Activated CD8-positive, alpha-beta memory T cell treated with anti-CD3 and anti-CD28 coated beads for 24 hours (primary cell): ENCODE results near the gene YDJC.
A peak's percentile ranks its signal among the peaks of the same experiment; 100 is the strongest.
"Not testable (repeated sequence)": the region's sequence is repeated elsewhere in the genome, so short reads cannot be mapped to it uniquely, and the experiment has no call there.

Experiments used
- DNase-seq: peaks from one replicate; pipeline ENCODE4 v3.0.0-alpha.2; 2020

Gene YDJC, protein sequence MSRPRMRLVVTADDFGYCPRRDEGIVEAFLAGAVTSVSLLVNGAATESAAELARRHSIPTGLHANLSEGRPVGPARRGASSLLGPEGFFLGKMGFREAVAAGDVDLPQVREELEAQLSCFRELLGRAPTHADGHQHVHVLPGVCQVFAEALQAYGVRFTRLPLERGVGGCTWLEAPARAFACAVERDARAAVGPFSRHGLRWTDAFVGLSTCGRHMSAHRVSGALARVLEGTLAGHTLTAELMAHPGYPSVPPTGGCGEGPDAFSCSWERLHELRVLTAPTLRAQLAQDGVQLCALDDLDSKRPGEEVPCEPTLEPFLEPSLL

DNA sequence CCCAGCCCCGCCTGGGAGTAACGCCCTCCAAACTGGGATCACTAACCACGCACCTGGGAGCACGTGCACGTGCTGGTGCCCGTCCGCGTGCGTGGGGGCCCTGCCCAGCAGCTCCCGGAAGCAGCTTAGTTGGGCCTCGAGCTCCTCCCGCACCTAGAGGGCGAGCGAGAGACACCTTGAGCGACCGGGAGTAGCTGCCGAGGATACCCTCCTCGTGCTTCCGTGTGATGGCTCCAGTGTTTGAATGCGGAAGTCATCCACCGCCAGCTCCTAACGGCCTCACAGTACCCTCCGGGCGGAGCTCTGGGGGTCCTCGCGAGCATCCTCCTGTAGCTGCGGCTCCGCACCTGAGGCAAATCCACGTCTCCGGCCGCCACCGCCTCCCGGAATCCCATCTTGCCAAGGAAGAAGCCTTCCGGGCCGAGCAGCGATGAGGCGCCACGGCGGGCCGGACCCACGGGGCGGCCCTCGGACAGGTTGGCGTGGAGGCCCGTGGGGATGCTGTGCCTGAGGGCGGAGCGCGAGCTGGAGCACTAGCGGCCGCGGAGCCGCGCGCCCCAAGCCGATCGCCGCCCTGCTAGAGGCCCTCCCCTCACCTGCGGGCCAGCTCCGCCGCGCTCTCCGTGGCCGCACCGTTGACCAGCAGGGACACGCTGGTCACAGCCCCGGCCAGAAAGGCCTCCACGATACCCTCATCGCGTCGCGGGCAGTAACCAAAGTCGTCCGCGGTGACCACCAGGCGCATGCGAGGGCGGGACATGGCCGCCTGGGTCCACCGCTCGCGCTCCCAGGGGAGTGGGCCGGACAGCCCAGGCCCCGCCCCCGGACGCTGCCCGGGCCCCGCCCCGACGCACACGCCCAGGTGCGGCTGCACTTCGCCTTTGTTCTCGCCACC, at the start of gene YDJC:
Gene YDJC, minus strand, starts transcription at position 768 of the 895 bp plus-strand sequence. Its CDS starts 8 bp downstream, at position 760.
- peak; percentile 98 for DNase-seq

- DNase-seq = no peak
Measured at GRCh38 chr22:21679383-21679782, 49.6 kb upstream of the YDJC start.

DNA sequence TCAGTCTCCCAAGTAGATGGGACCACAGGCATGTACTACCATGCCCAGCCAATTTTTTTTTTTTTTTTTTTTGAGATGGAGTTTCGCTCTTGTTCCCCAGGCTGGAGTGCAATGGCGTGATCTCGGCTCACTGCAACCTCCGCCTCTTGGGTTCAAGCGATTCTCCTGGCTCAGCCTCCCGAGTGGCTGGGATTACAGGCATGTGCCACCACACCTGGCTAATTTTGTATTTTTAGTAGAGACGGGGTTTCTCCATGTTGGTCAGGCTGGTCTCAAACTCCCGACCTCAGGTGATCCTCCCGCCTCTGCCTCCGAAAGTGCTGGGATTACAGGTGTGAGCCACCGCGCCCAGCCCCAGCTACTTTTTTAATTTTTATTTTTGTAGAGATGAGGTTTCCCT, 49.0 kb upstream of the YDJC start:
- DNase-seq = not testable (repeated sequence)

DNA sequence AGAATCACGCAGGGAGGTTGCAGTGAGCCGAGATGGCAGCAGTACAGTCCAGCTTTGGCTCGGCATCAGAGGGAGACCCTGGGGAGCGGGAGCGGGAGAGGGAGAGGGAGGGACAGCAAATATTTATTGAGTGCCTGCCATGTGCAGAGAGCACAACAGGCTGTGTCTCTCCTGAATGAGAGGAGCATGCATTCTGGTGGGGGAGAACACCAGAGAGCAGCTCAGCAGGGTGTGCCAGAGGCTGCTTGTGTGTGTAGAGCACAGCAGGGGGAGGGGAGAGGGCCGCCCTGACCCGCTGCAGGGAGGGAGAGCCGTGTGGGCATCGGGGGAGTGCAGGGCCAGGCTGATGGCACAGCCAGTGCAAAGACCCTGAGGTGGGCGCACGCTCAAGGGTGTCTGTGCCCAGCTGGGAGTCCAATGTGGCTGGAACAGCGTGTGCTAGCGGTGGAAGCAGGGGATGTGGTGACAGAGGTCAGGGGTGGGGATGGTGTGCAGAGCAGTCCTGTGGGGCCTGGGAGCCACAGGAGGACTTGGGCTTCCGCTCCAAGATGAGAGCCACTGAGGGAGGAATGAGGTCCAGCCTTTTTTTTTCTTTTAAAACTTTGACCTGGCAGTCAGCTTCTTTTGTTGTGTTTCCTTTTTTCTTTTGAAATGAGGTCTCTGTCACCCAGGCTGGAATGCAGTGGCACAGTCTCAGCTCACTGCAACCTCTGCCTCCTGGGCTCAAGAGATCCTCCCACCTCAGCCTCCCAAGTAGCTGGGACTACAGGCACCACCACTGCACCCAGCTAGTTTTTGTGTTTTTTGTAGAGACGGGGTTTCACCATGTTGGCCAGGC, 48.0 kb upstream of the YDJC start:
- DNase-seq = no peak

- DNase-seq = no peak
Measured at GRCh38 chr22:21674638-21675245, 44.9 kb upstream of the YDJC start.

DNA sequence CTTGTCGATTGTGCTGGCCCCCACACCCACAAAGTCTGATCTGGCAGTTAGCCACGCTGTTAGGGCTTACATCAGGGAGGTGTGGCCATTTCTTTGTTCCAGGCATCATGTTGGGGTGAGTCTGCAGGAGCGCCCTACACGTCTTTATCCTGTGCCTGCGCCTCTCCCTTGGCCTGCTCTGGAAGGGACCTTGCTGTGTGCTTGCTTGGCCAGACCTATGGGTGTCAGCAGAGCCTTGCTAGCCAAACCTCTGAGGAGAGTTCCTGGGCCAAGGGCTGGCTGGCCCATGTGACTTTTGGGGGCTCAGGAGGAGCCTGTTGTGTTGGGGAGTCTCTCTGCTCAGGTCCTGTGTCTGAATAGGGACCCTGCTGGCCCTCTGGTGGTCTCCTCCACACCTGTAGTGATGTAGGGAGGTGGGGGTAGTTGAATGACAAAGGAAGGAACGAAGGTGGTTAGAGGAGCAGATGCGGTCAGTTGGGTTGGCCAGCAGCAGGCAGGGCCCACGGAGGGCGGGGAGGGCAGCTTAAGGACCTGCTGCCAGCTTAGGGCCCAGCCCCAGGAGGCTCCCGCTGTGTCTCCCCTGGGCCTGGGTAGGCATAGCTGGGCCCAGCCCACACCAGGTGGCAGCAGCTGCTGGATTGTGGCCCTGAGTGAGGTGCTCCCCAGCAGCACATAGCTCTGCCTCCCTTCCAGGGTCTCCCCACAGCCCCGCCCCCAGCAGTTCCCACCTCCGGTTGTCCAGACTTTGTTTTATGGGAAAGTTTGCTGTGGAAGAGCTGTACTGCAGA, 43.9 kb upstream of the YDJC start:
- DNase-seq = no peak

GRCh38 chr22:21672107-21672629, 42.3 kb upstream of the YDJC start:
- DNase-seq = no peak

DNA sequence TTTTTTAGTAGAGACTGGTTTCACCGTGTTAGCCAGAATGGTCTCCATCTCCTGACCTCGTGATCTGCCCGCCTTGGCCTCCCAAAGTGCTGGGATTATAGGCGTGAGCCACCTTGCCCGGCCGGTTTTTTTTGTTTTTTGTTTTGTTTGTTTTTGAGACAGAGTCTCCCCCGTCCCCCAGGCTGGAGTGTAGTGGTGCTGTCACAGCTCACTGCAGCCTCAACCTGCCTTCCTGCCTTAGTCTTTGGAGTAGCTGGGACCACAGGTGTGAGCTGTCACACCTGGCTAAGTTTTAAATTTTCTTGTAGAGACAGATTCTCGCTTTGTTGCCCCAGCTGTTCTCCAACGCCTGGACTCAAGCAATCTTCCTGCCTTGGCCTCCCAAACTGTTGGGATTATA, 39.2 kb upstream of the YDJC start:
- DNase-seq = no peak

DNA sequence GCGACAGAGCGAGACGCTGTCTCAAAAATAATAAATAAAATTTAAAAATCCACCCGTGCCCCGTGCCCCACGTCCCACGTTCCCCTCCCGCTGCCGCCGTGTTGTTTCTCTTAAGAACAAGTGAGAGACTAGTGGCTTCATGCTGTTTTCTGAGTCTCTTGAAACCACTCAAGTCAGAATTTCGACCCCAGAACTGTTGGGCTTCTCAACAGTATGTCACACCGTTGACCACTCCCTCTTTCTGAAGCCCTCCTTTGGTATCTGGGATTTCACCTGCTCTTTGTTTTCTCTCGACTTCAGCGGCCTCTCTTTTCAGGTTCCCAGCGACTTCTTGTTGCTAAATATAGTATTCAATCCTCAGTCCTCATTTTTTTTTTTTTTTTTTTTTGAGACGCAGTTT, 37.0 kb upstream of the YDJC start:
- no peak for DNase-seq

DNA sequence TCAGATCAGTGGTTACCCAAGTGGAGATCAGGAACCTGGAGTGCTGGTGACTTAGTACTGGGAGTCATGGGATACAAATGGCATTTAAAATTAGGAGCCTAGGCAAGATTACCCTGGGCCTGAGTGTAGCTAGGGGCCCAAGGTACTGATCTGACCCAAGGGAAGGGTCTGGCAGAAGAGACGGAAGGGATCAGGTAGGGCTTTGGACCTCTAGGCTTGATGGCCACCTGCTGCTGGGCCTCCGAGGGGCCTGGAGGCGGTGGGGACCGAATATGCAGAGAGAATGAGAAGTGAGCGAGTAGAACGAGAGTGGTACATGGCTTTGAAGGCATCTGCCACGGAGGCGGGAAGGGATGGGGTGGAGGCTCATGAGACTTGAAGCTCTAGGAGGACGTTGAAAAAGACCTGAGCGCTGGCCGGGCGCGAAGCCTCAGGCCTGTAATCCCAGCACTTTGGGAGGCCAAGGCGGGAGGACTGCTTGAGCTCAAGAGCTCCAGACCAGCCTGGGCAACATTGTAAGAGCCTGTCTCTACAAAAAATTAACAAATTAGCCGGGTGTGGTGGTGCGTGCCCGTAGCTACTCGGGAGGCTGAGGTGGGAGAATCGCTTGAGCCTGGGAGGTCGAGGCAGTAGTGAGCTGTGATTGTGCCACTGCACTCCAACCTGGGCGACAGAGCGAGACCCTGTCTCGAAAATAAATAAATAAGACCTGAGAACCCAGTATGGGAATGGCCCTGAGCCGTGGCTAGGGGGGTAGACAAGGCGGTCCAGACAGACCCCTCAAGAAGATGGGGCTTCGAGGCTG, 35.4 kb upstream of the YDJC start:
- no peak for DNase-seq

DNA sequence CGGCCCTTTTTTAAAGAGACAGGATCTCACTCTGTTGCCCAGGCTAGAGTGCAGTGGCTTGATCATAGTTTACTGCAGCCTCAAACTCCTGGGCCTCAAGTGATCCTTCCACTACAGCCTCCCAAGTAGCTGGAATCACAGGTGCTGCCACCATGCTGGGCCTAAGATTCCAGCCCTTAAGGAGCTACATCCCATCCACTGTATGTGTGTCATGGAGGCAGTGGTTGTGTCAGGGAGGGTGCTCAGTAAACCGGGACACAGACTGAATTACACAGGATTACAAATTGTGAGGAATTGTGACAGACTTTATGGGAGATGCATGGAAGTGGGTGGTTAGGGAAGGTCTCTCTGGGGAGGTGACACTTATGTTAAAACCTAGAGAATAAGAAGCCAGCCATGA, 33.9 kb upstream of the YDJC start:
- no peak for DNase-seq

GRCh38 chr22:21661991-21662390, 32.2 kb upstream of the YDJC start:
- no peak for DNase-seq

DNA sequence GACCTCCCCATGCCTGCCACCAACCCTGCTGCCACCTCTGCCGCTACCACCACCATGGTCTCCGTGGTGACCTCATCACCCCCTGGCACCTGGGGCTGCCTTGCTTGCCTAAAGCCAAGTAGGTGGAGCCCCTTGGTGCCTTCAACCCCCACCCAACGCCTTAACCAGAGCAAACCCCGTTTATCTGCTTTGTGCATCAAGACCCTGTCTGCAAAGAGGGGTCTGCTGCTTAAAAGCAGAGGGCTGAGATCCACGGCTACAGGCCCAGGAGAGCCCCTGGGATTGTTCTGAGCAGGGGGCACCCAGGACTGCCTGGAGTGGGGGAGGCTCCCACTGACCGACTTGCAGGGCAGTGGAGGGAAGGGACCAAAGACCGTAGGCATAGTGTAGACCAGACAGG, 31.1 kb upstream of the YDJC start:
- no peak for DNase-seq

GRCh38 chr22:21659864-21660525, 30.2 kb upstream of the YDJC start:
- no peak for DNase-seq

DNA sequence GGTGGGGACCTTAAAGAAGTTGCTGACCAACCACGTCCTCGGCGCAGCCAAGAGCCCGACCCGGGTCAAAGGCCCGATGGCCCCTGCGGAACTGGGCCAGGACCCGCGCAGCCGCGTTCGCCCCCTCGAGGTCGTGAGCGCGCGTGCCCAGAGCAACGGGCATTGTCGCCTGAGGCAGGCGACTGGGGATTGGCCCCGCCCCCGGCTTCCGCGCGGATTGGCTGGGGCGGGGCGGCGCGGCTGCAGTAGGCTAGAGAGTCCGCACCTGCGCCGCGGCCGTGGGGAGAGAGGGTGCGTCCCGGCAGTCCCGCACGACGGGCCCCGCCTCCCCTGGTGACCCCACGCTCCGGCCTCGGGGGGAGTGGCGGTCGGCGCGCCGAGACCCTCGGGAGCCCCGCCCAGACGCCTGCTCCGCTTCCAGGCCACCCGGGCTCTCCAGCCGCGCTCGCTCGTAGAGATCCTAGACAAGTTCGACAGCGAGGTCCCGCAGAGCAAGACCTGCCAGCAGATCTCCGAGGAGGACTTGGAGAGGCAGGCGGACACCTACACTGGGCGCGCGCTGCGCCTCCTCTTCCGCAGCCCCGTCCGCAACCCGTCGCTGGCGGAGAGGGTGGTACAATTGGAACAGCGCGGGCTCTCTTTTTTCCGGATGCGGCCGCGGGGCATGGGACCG, 27.7 kb upstream of the YDJC start:
- peak; percentile 88 for DNase-seq

DNA sequence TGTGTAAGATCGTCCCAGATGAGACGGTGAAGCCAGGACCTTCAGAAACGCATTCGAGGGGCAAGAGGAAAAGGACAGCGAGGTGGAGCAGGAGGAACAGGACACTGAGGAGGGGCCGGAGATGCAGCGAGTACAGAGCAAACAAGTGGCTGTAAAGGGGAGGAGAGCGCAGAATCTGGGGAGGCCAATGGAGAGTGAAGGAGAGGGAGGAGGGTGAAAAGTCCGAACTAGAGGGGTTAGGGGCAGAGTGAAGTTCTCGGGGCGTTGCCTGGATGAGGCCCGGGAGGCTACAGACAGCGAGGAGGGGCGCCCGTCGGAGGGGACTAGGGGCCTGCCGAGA, 27.2 kb upstream of the YDJC start:
- DNase-seq = no peak

- no peak for DNase-seq
Measured at GRCh38 chr22:21652547-21653545, 23.0 kb upstream of the YDJC start.

DNA sequence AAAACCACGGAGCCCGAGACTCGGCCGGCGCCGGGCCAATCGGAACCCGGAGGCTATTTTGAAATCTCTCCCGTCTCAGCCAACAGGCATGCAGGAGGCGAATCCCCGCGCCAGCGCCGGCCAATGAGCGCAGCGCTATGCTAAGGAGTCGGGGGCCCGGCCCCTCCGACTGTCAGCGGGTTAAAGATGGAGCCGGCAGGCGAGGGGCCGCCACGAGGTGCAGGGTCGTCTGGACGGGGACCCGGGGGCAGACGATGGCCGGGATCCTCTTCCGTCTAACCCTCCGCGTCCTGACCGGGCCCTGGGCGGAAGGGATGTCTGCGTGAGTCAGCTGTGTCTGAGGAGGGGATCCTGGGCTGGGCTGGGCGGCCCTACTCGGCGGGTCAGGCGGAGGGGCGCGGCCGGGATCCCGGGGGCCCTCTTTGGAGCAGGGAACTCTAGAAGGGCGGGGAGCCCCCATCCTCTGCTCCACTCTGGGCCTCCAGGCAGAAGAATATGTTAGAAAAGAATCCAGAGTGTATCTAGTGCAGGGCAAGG, 22.3 kb upstream of the YDJC start:
- DNase-seq = peak; percentile 92
